ENCODE results near the gene ZDHHC3.
"Not testable (repeated sequence)": the region's sequence is repeated elsewhere in the genome, so short reads cannot be mapped to it uniquely, and the experiment has no call there.

The ZDHHC3 gene

GRCh38 chr3:44955917-44956316 lies 20.1 kb downstream of the ZDHHC3 start:
- peaks cover 12 to 37% (median 20%) of the 10 kb centered on the region in 3 donors for H3K36me3 ChIP-seq
- no peak overlapping the region for H3K27ac ChIP-seq
- DNase-seq, result no peak
- TF ChIP-seq, protein P1, sequence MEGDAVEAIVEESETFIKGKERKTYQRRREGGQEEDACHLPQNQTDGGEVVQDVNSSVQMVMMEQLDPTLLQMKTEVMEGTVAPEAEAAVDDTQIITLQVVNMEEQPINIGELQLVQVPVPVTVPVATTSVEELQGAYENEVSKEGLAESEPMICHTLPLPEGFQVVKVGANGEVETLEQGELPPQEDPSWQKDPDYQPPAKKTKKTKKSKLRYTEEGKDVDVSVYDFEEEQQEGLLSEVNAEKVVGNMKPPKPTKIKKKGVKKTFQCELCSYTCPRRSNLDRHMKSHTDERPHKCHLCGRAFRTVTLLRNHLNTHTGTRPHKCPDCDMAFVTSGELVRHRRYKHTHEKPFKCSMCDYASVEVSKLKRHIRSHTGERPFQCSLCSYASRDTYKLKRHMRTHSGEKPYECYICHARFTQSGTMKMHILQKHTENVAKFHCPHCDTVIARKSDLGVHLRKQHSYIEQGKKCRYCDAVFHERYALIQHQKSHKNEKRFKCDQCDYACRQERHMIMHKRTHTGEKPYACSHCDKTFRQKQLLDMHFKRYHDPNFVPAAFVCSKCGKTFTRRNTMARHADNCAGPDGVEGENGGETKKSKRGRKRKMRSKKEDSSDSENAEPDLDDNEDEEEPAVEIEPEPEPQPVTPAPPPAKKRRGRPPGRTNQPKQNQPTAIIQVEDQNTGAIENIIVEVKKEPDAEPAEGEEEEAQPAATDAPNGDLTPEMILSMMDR (IDR thresholded peaks at IDR 0.05), result no peak
- H3K4me3 ChIP-seq, result no peak overlapping the region
- H3K27me3 ChIP-seq, result no peaks in the 10 kb centered on the region
- intact Hi-C loops (cut with DNase I; ENCODE audit: low total_unique reads), result no loop called here
- no peaks in the 10 kb centered on the region for H3K4me1 ChIP-seq
- H3K9me3 ChIP-seq, result no peaks in the 10 kb centered on the region

DNA sequence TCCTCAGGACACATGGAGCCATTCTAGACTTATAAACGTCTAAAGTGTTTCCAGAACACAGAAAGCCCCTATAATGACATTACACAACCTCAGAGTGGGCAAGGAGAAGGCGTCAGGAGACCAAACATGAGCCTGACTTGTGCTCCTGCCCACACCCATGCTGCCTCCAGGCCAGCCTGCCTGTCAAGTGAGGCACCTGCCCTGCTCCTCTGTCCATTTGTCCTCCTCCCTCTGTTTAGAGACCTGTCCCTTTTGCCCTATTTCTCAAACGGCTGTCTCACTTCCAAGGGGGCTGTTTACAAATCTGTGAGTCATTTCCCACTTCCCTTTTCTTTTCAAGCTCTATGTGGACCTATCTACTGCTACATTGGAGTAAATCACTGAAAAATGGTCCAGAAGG lies 21.0 kb downstream of the ZDHHC3 start:
- Histone ChIP-seq H3K9me3 (no peaks in the 10 kb centered on the region), H3K27ac (no peak overlapping the region), H3K4me1 (peaks cover 0 to 5% (median 0%) of the 10 kb centered on the region in 4 donors), H3K4me3 (no peak overlapping the region), H3K36me3 (peaks cover 12 to 37% (median 20%) of the 10 kb centered on the region in 3 donors), H3K27me3 (no peaks in the 10 kb centered on the region)
- no peak for DNase-seq
- intact Hi-C loops (cut with DNase I; ENCODE audit: low total_unique reads), result no loop called here
- TF ChIP-seq, protein P1 (IDR thresholded peaks at IDR 0.05), result no peak

GRCh38 chr3:44954304-44954703 lies 21.7 kb downstream of the ZDHHC3 start:
- H3K4me3 ChIP-seq, result no peak overlapping the region
- intact Hi-C loops (cut with DNase I; ENCODE audit: low total_unique reads), result no loop called here
- TF ChIP-seq, protein P1 (IDR thresholded peaks at IDR 0.05), result no peak
- H3K9me3 ChIP-seq, result no peaks in the 10 kb centered on the region
- DNase-seq, result no peak
- H3K36me3 ChIP-seq, result peaks cover 12 to 37% (median 20%) of the 10 kb centered on the region in 3 donors
- H3K4me1 ChIP-seq, result peaks cover 0 to 5% (median 0%) of the 10 kb centered on the region in 4 donors
- H3K27ac ChIP-seq, result no peak overlapping the region
- no peaks in the 10 kb centered on the region for H3K27me3 ChIP-seq

DNA sequence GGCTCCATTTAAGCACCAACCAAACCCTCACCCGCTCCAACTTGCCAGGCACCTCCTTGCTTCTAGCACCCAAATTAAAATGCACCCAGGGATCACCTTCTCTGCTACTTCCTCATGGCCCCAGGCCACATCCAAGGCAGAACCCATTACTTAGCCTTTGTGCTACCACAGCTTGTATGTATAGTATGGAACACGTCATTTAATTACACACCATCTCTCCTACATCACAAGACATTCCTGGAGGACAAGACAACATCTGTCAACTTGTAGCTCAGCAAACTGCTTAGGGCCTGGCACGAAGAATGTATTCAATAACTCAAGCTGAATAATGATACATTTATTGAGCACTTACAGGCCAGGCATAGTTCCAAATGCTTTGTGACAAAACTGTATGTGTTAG lies 23.3 kb downstream of the ZDHHC3 start:
- Histone ChIP-seq H3K4me1 (peaks cover 0 to 5% (median 0%) of the 10 kb centered on the region in 4 donors), H3K4me3 (no peak overlapping the region), H3K9me3 (no peaks in the 10 kb centered on the region), H3K27ac (no peak overlapping the region), H3K27me3 (no peaks in the 10 kb centered on the region), H3K36me3 (peaks cover 0 to 29% (median 6%) of the 10 kb centered on the region in 3 donors)
- DNase-seq, result no peak
- TF ChIP-seq, protein P1 (IDR thresholded peaks at IDR 0.05), result no peak
- intact Hi-C loops (cut with DNase I; ENCODE audit: low total_unique reads), result no loop called here

DNA sequence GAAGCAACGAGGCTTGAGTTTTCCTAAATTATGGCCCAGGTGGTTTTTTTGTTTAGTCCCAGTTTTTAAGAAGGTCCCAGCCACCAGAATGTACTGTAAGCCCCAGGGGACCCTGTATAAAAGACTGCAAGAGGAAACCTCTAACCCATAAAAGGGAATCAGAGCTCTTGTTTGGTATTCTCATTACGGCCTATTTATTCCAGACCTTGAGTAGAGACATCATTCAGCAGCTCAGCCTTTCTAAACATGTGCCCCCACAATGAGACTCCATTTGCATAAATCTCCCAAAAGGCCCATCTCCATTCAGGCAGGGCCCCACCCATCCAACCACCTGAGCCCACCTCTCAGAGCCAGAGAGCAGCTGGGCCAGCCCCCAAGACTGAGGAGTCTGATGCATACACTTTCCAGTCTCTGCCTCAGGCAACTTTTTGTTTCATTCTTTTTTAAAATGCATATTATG lies 25.7 kb downstream of the ZDHHC3 start:
- no peak for DNase-seq
- no peaks in the 10 kb centered on the region for H3K9me3 ChIP-seq
- intact Hi-C loops (cut with DNase I; ENCODE audit: low total_unique reads), result no loop called here
- TF ChIP-seq, protein P1 (IDR thresholded peaks at IDR 0.05), result no peak
- H3K4me1 ChIP-seq, result peaks cover 0 to 5% (median 0%) of the 10 kb centered on the region in 4 donors
- H3K27ac ChIP-seq, result no peak overlapping the region
- H3K4me3 ChIP-seq, result no peak overlapping the region
- H3K36me3 ChIP-seq, result peaks cover 0 to 23% (median 0%) of the 10 kb centered on the region in 3 donors
- H3K27me3 ChIP-seq, result no peaks in the 10 kb centered on the region

DNA sequence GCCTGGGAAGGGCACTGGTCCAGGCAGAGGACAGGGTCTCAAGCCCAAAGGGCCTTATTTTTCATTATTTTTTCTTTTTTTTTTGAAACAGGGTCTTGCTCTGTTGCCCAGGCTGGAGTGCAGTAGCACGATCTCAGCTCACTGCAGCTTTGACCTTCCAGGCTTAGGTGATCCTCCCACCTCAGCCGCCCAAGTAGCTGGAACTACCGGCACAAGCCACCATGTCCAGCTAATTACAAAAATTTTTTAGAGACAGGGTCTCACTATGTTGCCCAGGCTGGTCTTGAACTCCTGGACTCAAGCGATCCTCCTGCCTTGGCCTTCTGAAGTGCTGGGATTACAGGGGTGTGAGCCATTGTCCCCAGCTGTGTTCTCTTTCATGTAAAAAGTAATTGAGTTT lies 26.2 kb downstream of the ZDHHC3 start:
- intact Hi-C loops (cut with DNase I; ENCODE audit: low total_unique reads); DNase-seq; H3K27ac ChIP-seq: not testable (repeated sequence)

More for the DNA sequence above, 26.2 kb downstream of the ZDHHC3 start:
- not testable (repeated sequence) for H3K4me3 ChIP-seq, H3K4me1 ChIP-seq, H3K27me3 ChIP-seq, H3K9me3 ChIP-seq
- peaks cover 0 to 28% (median 3%) of the 10 kb centered on the region in 3 donors for H3K36me3 ChIP-seq
